Body of pancreas (tissue), 4 donors: ENCODE data around the gene PCDHGB3.
A peak's percentile ranks its signal among the peaks of the same experiment; 100 is the strongest.

Experiments
- POLR2A ChIP-seq, 3 donors: fragments of 450-650 bp; IDR thresholded peaks; one replicate each; pipeline ENCODE4 v1.6.1; 2016; ENCODE audit warnings: antibody characterized with exemption in 3 of 3, mild to moderate bottlenecking in 2 of 3
- TF ChIP-seq, protein P1 (sequence below), 7 experiments: fragments of 450-650 bp in 4 of 7; fragments of 200-600 bp in 3 of 7; sonication (generic) in 3 of 7; IDR thresholded peaks; one replicate each; pipeline ENCODE4 v1.5.1; 2016 to 2019; ENCODE audit warnings: antibody characterized with exemption in 7 of 7

GRCh38 chr5:141338538-141339306 lies 31.3 kb upstream of the PCDHGB3 start, which contains the start of gene PCDHGA2:
- TF ChIP-seq, protein P1, sequence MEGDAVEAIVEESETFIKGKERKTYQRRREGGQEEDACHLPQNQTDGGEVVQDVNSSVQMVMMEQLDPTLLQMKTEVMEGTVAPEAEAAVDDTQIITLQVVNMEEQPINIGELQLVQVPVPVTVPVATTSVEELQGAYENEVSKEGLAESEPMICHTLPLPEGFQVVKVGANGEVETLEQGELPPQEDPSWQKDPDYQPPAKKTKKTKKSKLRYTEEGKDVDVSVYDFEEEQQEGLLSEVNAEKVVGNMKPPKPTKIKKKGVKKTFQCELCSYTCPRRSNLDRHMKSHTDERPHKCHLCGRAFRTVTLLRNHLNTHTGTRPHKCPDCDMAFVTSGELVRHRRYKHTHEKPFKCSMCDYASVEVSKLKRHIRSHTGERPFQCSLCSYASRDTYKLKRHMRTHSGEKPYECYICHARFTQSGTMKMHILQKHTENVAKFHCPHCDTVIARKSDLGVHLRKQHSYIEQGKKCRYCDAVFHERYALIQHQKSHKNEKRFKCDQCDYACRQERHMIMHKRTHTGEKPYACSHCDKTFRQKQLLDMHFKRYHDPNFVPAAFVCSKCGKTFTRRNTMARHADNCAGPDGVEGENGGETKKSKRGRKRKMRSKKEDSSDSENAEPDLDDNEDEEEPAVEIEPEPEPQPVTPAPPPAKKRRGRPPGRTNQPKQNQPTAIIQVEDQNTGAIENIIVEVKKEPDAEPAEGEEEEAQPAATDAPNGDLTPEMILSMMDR (IDR thresholded peaks at IDR 0.05), result peak in 5 of 7 experiments; percentile 26 to 50 (median 40)
- TF ChIP-seq POLR2A (IDR thresholded peaks at IDR 0.05), result no peak
